Endothelial cell of umbilical vein (primary cell): ENCODE data around the gene DIS3L2. TPM values are rescaled to one million over a fixed set of nuclear protein-coding genes. Genes with fewer than 3 reads are reported as not detected.

Experiments used
- BruUV-seq: library from RNA; stranded (reverse); fragments of 400-500 nt; replicated peaks from 2 replicates; lab custom pipeline; 2021; lab: Mats Ljungman, UMichigan
- CTCF ChIA-PET: fragments of 300-600, 350-600 bp; sonication (Branson Sonifier 250); formaldehyde crosslinking; loops from one replicate; lab custom pipeline; 2021; ENCODE audit warnings: antibody characterized with exemption, inconsistent platforms; lab: Charles Lee
- POLR2A ChIA-PET: fragments of 300-600, 350-600 bp; sonication (Branson Sonifier 250); formaldehyde crosslinking; loops from one replicate; lab custom pipeline; 2021; ENCODE audit warnings: antibody characterized with exemption, inconsistent platforms; lab: Charles Lee
- DNase-seq: peaks from one replicate; pipeline ENCODE4 v3.0.0-alpha.2; 2011; ENCODE audit warnings: low read depth, low spot score
- FAIRE-seq: peaks from 2 replicates; lab custom pipeline; 2011; peaks lifted over from hg19 to GRCh38; lab: Jason Lieb, UNC
- H2AFZ ChIP-seq: 2 replicates; pipeline ENCODE4 v1.6.0; 2012; ENCODE audit warnings: low read depth, low read length, control low read depth, inconsistent platforms
- H3K27ac ChIP-seq: 2 replicates; pipeline ENCODE4 v1.5.1; 2011; ENCODE audit warnings: low read depth, mild to moderate bottlenecking, control low read depth, low read length, moderate library complexity; ENCODE audit not compliant: insufficient read depth
- H3K27me3 ChIP-seq, 2 experiments: 2 replicates each; pipeline versions ENCODE4 v1.6.0 to v1.6.1; 2011; ENCODE audit warnings: low read length in 2 of 2, mixed read lengths in 1 of 2; ENCODE audit not compliant: control insufficient read depth in 2 of 2, insufficient read depth in 2 of 2
- H3K36me3 ChIP-seq, 2 experiments: 2 replicates in 1 of 2; 3 replicates in 1 of 2; pipeline ENCODE4 v1.5.1; 2011; ENCODE audit warnings: low read length in 2 of 2, mild to moderate bottlenecking in 1 of 2, moderate library complexity in 1 of 2; ENCODE audit not compliant: control insufficient read depth in 2 of 2, insufficient read depth in 2 of 2; ENCODE audit errors: extremely low read depth in 1 of 2
- H3K4me1 ChIP-seq: 3 replicates; pipeline ENCODE4 v1.5.1; 2011; ENCODE audit warnings: mild to moderate bottlenecking, low read length; ENCODE audit not compliant: control insufficient read depth, insufficient read depth; ENCODE audit errors: extremely low read depth
- H3K4me2 ChIP-seq: 2 replicates; pipeline ENCODE4 v1.6.1; 2011; ENCODE audit warnings: low read length, control low read depth, mixed read lengths; ENCODE audit not compliant: insufficient read depth
- H3K4me3 ChIP-seq, 3 experiments: fragments of 200-600 bp in 1 of 3; sonication (generic), shearing (Covaris generic) in 1 of 3; replicated peaks in 1 of 3; 2 replicates each; pipeline ENCODE4 v1.5.1; 2011 to 2016; ENCODE audit warnings: control low read depth in 3 of 3, low read length in 3 of 3, mild to moderate bottlenecking in 2 of 3, inconsistent platforms in 1 of 3, low read depth in 1 of 3, moderate library complexity in 1 of 3; ENCODE audit not compliant: insufficient read depth in 1 of 3
- H3K79me2 ChIP-seq: 2 replicates; pipeline ENCODE4 v1.6.0; 2012; ENCODE audit warnings: low read length, inconsistent platforms; ENCODE audit not compliant: control insufficient read depth, insufficient read depth
- H3K9ac ChIP-seq: replicated peaks from 2 replicates; pipeline ENCODE3; 2011; ENCODE audit warnings: low read length, control low read depth; ENCODE audit not compliant: insufficient read depth; ENCODE audit errors: extremely low read depth
- H3K9me1 ChIP-seq: replicated peaks from 3 replicates; pipeline ENCODE4 v1.6.0; 2011; ENCODE audit warnings: mild to moderate bottlenecking, low read length; ENCODE audit not compliant: control insufficient read depth, insufficient read depth; ENCODE audit errors: extremely low read depth
- H3K9me3 ChIP-seq: replicated peaks from 2 replicates; pipeline ENCODE4 v1.5.1; 2012; ENCODE audit warnings: low read length, inconsistent platforms; ENCODE audit not compliant: control insufficient read depth, insufficient read depth
- H4K20me1 ChIP-seq: replicated peaks from 2 replicates; pipeline ENCODE3; 2011; ENCODE audit warnings: mild to moderate bottlenecking, low read length; ENCODE audit not compliant: control insufficient read depth, insufficient read depth; ENCODE audit errors: extremely low read depth
- CTCF ChIP-seq, 2 donors: IDR thresholded peaks; 1 replicate in 1 of 2; 2 replicates in 1 of 2; pipeline ENCODE4 v1.5.1; 2011; ENCODE audit warnings: low read length in 2 of 2, mild to moderate bottlenecking in 2 of 2, moderate library complexity in 2 of 2, control low read depth in 1 of 2, inconsistent platforms in 1 of 2, low read depth in 1 of 2; ENCODE audit not compliant: insufficient read depth in 1 of 2; ENCODE audit errors: extremely low read depth in 1 of 2
- EZH2 ChIP-seq: IDR thresholded peaks from 2 replicates; pipeline ENCODE4 v1.6.1; 2012; ENCODE audit warnings: borderline replicate concordance, low read depth, mild to moderate bottlenecking, moderate library complexity, low read length, inconsistent platforms; ENCODE audit not compliant: severe bottlenecking
- GATA2 ChIP-seq: IDR thresholded peaks from 2 replicates; pipeline ENCODE4 v1.7.0; 2011; ENCODE audit warnings: low read depth, mild to moderate bottlenecking, moderate library complexity, mixed read lengths, low read length; ENCODE audit not compliant: insufficient read length, insufficient read depth
- JUN ChIP-seq: IDR thresholded peaks from 2 replicates; pipeline ENCODE4 v1.6.1; 2011; ENCODE audit warnings: borderline replicate concordance, low read depth; ENCODE audit not compliant: insufficient read length, insufficient read depth
- MAX ChIP-seq: IDR thresholded peaks from 2 replicates; pipeline ENCODE4 v1.6.1; 2011; ENCODE audit not compliant: insufficient read depth, insufficient read length
- POLR2A ChIP-seq: IDR thresholded peaks from 2 replicates; pipeline ENCODE4 v1.6.1; 2012; ENCODE audit warnings: low read depth, mild to moderate bottlenecking, control low read depth, low read length
- POLR2AphosphoS5 ChIP-seq: IDR thresholded peaks from 2 replicates; pipeline ENCODE4 v1.6.1; 2012; ENCODE audit warnings: low read depth, mild to moderate bottlenecking, control low read depth, low read length, moderate library complexity; ENCODE audit not compliant: insufficient read depth
- dilution Hi-C: fragments of 300-500 bp; cut with MboI; formaldehyde crosslinking; loops from one replicate; pipeline ENCODE4 v1.15.0; 2019; ENCODE audit warnings: low sequenced_read_pairs; ENCODE audit not compliant: extremely low pct_ligation_motif_present
- intact Hi-C: fragments of 100-400 bp; cut with micrococcal nuclease; formaldehyde crosslinking; loops from one replicate; pipeline ENCODE4 v1.10.0; 2022
- polyA plus RNA-seq, 4 experiments: library from polyadenylated mRNA; depleted of rRNA in 3 of 4; stranded (reverse) in 3 of 4; unstranded in 1 of 4; fragments of >200 nt; gene quantifications; 2 replicates each; pipeline versions ENCODE4 v1.2.1 to v1.2.3, GENCODE V29; 2011 to 2012; ENCODE audit warnings: missing spikeins in 1 of 4
- total RNA-seq: library from RNA; stranded (reverse); gene quantifications from 2 replicates; pipeline ENCODE4 v1.2.3, GENCODE V29; 2021

Gene DIS3L2
- total and polyA plus RNA-seq, 2 donors (not counting 3 experiments of a cell fraction or from before 2014, with no cell fraction given) = 14.6 to 31.2 TPM

- dilution Hi-C loops = no loop called here
- FAIRE-seq = no peak
- no peaks in the 10 kb centered on the region for H3K27me3 ChIP-seq
- H3K36me3 ChIP-seq = no peaks in the 10 kb centered on the region
- no peaks in the 10 kb centered on the region for H3K9me1 ChIP-seq
- H3K4me1 ChIP-seq = no peaks in the 10 kb centered on the region
- no peak overlapping the region for H3K4me3 ChIP-seq
- H4K20me1 ChIP-seq = no peaks in the 10 kb centered on the region
- H2AFZ ChIP-seq = no peak overlapping the region
- BruUV-seq = no TSS peak
- POLR2A ChIA-PET = no interaction called here
- no peak overlapping the region for H3K4me2 ChIP-seq
- DNase-seq = no peak
- H3K9me3 ChIP-seq = no peaks in the 10 kb centered on the region
- no peak overlapping the region for H3K9ac ChIP-seq
- H3K27ac ChIP-seq = no peak overlapping the region
- TF ChIP-seq MAX (no peak), JUN (no peak), EZH2 (no peak), POLR2A (no peak), CTCF (IDR thresholded peaks at IDR 0.05; ENCODE audit: extremely low read depth in 1 of 2, insufficient read depth in 1 of 2, low read depth in 1 of 2, low read length in 2 of 2) (no peak), POLR2AphosphoS5 (no peak), GATA2 (no peak)
- intact Hi-C loops = loop anchor here (2.0 kb wide), 1 partner anchor 15 kb away; no protein-coding TSS in a partner anchor
- no peaks in the 10 kb centered on the region for H3K79me2 ChIP-seq
- CTCF ChIA-PET = interaction anchor here (1.1 kb wide), 1 partner anchor 373 kb away, joined by 3 read pairs; no protein-coding TSS in a partner anchor
Measured at GRCh38 chr2:232273903-232274643, 312.6 kb downstream of the DIS3L2 start.
